DMS53 (cell line): Measurements from ENCODE around the gene GSE1.

Source experiments
- DNase-seq: peaks from one replicate; lab custom pipeline; 2025; lab: John Stamatoyannopoulos, UW

Gene GSE1

DNA sequence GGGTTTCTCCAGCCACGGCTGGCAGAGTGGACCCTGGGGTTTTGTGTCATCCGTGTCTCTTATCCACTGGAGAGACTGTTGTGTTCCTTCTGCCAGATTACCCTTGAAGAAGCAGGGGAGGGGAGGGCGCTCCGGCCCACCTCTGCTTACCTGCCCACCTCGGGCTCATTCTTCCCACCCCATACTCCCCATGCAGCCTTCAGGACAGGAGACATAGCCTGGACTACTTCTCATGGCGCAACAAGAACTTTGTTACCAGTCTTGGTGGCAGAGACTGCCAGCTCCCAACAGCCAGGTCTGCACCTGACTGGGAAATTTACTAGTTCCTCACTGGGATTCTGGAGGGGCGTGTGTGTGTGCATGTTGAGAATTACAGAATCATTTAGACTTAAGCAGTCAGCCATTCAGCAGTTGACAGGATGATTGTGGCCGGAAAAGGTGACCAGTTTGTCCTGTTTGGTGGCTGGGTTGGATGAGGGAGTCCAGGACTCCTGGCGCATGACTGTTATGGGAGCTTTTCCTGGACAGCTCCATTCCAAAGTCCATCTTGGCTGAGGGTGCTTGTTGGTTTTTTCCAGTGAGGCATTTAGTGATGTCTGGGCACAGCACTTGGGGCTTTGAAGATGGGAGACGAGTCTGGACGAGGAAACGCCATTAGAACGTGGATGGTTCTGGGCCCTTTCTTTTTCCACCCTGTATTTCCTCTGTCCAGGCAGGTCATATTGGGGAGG is 8.7 kb downstream of the GSE1 start:
- DNase-seq, result peak; percentile 79

DNA sequence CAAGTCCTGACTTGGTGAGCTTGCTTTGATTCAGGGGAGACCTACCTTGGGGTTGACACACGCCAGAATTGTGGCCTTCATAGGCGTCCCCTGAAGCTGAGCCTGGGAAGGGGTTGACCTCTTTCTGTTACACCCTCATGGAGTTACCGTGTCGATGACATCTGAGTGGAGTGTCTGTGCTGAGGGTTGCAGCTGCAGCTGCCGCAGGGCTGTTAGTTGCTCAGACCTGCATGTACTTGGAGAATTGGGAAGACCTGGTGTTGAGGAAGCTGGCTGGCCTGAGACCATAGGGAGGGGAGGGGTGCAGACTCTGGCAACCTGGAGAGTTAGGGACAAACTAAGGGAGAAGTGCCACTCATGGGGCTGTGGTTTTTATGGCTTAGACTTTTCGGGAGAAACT is 9.6 kb downstream of the GSE1 start:
- DNase-seq, result no peak

DNA sequence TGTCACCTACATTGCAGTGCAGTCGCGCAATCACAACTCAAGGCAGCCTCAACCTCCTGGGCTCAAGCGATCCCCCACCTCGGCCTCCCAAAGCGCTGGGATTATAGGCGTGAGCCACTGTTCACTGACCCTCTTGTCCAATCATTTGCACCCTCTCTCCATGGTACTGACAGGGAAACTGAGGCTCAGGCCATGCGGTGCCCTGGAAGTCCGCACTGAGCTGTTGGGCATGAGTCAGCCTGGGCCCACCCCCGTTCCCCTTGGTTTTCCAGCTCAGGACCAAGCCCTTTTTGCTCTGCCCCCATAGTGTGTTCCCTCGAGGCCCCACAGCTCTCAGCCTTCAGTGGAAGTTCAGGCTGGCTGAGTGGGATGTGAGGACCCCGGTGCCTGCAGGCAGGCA is 10.1 kb downstream of the GSE1 start:
- no peak for DNase-seq

DNA sequence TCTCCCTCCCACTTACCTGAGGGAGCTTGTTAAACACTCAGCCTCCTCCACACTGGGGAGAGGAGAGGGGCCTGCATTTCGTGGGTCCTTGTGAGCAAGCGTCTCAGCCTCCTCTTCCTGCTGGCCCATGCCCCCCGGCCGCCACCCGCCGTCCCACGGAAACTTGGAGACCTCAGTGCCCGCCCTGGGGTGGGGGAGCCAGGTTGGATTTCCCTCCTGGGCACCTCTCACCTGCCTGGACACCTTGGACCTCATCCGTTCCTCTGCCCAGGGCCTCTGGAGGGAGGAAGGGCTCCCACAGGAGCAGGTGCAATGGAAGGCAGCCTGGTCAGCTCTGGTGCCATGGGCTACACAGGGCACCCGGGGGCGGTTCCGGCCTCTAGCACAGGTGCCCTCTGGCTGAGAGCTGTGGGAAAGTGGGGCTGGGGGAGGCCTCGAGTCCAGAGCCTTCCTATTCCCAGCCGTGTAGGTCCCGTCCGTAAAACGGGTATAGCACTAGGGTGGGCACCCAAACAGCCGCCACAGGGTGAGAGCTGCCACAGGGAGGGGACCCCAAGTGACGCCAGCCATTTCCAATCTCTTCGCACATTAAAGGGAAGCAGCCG is 11.0 kb downstream of the GSE1 start:
- DNase-seq, result no peak

DNA sequence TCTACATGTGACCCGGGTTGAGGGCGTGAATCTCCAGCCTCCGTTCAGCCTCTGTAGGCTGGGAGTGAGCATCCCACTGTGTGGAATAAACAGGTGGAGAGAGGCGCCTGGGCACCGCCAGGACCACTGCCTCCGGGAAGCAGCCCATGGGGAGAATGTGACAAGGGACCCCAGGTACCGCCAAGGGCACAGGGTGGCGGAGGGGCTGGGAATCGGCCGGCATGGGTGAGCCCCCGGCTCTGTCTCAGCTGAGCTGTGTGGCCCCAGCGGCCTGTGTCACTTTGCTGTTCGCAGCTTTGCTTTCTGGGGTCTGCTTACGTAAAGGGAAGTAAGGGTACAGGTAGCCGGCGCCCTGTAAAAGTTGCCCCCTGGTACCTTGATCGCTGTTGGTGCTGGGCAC is 11.5 kb downstream of the GSE1 start:
- no peak for DNase-seq

DNA sequence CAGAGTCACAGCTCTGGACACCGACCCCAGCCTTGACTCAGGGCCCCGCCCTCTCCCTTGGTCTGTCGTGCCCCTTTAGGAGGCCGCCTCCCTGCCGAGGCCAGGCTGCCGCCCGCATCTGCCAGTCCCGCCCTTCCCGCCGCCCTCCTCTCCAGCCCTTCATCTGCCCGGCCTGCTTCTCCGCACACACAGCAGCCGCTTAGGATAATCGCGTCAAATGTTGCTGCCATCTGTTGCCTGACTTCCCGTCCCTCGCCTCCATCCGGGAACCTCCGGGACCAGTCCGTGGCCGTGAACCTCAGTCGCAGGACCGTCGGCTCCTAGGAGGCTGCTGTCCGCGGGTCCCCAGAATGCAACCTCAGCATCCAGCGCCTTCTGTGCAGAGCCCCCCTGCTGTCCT is 11.9 kb downstream of the GSE1 start:
- DNase-seq, result no peak

DNA sequence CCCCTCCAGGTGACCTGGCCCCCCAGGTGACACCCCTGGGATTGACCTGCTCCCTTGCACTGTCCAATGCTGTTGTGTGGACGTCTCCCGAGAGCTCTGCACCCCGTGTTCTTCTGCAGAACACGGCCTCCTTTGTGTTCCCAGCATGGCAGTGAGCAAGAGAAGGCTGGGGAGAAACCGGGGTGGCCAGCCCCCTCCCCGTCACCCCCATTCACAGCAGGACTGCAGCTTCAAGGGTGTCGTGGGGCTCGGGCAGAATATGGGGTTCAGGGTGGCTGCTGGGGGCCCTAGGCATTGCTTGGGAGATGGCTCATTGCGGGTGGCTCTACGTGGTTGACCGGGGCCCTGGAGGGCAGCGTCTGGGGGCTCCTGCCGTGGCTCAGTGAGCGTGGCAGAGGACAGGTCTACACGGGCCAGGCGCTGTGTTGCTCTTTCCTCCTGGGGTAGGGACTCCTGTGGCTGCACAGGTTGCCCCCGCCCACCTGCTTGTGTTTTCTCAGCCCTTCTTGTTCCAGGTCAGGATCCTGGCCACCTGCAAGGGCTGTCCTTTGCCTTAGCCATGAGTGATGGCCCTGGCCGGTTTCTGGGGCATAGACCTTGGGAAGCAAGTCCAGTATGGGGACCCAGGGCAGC is 12.5 kb downstream of the GSE1 start:
- DNase-seq, result no peak

DNA sequence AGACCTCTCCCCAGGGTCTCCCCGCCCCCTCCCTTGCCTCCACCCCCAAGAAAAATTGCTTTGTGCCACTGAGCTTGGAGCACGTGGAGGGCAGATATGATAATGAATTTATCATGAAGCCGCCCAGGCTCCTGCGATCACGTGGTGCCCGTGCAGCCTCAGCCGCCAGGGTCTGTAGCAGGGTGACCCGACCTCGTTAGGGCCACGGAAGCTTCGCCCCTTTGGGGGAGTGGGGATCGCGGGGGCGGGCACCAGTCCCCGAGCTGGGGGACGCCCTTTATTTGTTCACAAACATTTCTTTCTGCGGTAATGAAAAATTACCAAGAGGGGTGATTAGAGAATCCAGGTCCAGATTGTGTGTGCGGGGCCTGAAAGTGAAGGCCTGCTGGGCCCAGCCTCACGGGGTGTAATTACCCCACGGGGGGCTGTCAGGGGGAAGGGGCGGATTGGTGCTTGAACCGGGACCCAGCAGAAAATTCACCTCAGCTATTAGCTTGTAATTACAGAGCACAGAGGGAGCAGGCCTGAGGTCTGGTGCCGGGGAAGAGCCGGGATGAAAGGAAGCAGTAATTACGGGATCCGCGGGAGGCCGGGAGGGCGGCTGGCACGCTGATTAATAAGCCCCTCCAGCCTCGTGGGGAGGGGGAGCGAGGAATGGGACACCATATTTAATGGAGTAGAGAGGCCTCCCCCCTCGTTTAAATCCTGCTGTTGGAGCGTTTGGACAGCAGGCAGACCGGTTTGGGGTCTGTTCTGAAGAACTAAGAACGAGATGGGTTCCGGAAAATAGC is 13.3 kb downstream of the GSE1 start:
- DNase-seq, result peak; percentile 15

DNA sequence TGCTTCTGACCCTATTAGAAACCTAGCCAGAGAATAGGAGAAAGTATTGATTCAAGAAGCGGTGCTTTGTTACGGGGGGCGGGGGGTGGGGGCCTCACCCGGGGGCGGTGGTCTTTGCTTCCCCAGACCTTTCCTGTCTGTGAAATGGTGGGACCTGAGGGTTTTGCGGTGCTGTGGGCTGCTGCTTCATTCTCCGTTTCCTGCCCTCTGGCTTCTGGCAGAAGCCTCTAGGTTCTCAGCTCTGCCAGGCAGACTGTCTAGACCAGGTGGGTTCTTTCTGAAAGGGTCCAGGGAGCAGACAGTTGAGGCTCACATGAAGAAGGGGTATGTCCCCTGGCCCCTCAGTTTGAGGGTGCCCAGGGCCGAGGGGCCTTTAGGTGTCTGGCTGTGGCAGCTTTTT is 14.0 kb downstream of the GSE1 start:
- DNase-seq, result no peak

DNA sequence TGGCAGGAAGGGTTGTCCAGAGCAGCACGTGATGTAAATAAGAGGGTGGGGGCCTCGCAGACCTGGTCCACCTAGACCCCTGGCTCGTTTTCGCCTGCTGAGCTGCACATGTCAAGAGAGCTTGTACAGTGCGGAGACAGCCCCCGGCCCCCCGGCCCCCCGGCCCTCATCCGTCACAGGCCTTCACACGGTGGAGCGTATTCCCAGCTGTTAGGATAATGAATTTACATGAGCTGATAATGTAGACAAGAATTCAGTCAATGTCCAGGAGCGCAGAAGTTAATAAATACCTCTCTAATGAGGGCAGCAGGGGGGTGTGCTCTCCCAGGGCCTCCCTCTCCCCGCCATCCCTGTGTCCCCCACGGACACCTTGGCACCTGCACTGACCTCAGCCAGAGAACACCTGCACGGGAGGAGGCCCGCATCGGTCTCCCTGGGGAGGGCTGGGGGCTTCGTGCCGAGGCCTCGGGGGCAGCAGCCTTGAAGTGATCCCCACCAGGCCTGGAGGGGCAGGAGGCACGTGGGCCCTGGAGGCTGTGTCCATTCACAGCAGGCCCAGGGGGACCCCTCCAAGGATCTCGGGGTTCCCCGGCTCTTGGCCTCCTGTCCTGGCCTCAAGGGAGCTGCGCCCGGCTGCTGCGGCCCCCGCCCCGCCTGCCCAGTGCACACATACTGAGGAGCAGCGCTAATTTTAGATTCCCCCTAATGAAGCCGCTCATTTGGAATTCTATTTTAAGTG is 14.6 kb downstream of the GSE1 start:
- no peak for DNase-seq

DNA sequence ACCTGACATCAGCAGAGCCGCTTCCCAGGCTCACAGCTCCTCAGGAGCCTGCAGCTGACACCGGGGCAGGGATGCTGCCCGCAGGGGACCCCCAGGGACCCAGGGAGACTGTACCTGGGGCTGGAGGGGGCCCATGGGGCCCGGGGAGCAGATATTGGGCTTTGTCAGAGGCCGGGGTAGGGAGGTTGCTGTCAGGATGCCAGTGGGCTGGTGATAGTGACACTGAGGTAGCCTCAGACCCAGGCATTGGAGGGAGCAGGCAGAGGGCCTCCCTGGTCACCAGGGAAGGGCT is 15.1 kb downstream of the GSE1 start:
- no peak for DNase-seq

DNA sequence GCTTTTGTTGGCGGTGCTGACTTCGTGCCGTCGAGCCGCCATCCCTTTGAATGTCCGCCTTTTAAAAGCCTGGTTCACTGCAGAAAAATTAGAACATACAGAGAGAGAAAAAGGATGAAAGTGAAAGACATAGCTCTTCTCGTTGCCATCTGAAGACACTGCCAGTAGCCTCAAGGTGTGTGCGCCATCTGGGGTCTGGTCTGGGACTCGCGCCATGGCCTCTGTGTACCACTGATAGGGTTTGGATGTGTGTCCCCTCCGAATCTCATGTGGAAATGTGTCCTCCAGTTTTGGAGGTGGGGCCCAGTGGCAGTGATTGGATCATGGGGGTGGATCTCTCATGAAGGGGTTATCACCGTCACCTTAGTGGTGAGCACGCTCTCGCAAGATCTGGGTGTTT is 15.5 kb downstream of the GSE1 start:
- no peak for DNase-seq

DNA sequence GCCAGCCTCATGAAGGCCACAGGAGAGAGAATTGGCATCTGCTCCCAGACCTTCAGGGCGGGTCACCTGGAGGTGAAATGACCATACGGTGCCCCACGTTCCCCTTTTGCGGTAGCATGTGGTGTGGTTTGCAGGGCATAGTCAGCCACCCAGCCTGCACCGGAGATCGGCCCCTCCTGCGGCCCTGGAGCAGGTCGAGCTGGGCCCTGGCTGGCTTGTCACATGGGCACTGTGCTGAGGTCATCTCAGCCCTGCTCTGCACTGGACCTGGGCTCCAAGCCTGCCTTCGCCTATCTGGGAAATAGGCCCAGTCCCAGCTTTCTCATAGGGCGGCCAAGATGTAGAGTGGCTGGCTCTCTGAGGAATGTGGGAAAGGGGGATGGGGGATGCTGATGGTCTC is 16.2 kb downstream of the GSE1 start:
- DNase-seq, result no peak

DNA sequence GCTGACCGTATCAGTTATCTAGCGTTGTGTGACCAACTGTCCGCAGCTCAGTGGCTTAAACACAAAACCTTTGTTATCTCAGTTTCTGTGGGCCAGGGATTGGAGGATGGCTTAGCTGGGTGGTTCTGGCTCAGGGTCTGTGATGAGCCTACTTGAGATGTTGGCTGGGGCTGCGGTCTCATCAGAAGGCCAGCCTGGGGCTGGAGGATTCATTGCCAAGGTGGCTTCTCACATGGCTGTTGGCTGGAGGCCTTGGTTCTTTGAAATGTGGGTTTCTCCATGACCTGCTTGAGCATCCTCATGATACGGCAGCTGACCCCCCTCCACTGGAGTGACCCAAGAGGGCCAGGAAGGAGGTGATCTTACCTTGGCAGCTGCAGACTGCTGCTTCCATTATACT is 16.7 kb downstream of the GSE1 start:
- DNase-seq, result peak; percentile 23

DNA sequence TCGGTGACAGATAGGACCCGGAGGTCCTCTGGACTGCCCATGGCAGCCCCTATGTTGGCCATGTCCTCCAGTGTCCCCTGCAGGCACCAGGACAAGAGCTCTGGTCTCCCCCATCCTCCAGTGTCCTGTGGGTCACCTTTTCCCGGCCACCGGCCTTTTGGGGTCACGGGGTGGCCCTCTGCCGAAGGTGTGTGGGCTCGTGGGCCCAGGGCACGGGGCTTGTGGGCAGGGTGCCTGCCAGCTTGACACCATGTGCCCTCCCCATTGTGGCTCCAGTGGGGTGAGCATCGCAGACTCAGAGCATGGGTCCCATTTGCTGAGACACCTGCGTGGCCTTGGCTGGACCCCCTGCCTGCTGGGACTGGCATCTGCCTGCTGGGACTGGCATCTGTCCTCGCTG is 18.1 kb downstream of the GSE1 start:
- DNase-seq, result no peak

DNA sequence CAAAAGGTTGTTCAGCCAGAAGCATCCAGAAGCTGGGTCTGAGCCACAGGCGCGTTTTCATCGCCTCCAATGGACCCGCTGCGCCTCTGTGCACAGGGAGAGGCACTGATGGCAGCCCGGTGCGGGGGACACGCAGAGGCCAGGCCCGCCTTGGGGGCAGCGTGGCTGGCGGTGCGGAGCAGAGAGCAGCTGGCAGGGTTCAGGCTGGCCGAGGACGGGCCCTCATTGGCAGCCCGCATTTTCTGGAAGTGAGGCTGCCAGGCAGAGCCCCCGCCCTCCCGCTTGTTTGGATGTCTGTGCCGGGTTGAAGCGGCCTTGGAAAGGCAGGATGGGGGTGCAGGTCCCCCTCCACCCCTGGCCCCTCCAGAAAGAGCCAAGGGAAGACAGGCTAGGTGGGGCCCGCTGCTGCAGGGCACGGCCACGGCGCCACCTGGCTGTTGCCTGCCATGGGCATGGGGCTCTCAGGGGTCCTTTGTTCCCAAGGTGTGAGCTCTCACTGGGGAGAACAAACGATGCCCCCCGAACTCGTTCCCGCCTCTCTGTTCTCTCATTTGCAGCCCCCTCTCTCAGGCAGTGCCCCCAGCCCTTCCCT is 18.8 kb downstream of the GSE1 start:
- no peak for DNase-seq

DNA sequence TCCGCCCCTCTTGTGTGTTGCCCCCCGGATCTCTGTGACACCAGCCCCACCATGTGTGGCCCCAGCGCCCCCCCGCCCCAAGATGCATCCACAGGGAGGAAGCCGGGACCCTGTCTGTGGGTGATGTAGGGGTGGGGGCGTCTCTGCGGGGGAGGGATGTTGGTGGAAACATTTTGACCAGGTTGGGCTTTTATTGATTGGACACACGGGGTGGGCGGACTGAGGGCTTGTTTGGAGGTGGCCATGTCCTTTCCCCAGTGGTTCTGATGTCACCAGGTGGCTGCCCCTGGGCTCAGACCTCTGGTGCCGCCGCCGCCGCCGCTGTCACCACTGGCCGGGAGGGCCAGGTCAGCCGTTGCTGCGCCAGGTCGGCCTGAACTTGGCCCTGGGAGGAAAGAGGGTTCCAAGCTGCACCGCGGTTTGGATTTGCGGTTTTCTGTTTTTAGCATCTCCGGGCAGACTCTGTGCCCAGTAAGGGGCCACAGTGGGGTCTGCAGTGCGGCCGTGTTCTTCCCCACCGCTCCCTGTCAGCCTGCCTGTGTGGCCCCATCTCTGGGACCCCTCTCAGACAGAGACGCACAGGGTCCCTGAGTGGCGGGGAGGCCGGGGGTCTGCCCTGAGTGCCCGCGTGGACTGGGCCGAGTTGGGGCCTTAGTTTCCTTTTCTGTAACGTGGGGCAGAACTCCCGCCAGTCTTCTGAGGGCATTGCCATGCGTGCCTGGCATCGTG is 19.8 kb downstream of the GSE1 start:
- no peak for DNase-seq

DNA sequence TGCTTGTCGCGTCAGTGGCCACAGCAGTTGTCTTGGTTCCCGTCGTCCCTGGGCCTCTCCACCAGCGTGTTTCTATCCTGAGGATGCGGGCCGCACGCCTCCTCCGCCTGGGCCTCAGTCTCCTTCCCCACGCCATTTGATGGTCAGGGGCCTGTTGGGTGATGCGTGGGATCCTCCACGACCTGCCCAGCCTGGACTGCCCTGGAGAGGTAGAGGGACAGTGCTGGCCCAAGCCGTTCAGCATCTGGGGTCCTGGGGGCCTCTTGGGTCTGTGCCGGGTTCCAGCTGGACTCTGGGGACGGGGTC is 20.3 kb downstream of the GSE1 start:
- DNase-seq, result no peak

DNA sequence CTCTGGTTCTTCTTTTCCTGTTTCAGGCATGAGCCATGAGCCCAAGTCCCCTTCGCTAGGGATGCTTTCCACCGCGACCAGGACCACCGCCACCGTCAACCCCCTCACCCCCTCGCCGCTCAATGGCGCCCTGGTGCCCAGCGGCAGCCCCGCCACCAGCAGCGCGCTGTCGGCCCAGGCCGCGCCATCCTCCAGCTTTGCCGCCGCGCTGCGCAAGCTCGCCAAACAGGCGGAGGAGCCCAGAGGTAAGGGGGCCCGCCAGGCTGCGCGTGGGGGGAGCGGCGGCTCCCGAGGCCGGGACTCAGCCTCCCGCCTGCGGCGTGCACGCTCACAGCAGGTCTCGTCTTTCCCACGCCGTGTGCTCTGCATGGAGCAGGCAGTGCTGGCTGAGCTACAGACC is 20.8 kb downstream of the GSE1 start:
- DNase-seq, result no peak

DNA sequence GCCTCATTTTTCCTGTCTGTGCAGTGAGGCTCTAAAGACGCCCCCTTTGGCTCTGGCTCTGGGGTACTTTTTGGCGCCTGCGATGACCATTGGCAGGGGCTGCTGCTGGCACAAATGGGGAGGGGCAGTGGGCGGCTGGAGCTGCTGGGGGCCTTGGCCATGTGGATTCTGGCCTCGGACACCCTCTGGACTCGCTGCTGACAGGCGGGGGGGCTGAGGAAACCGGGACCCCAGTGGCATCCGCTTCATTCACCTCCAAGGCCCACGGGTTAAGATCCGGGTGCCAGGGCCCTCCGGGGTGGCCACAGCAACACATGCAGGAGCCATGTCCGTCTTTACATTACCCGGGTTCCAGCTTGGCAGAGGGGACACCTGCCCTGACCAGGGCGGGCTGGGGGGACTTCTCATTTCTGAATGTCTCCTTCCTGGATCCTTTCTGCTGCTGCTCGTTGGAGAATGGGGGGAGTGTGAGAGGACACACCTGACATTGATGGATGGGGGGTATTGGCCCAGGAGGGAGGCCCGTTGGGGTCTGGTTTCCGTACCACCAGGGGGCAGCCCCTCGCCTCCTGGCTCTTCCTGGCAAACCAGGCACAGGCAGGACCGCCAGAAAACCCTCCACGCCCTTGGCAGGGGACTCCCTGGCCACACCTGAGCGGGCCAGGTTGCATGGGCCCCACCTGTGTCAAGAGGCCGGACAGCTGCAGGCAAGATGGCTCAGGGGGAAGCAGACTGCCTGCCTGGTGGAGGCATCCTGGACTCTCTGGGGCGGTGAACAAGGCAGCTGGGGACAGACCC is 21.8 kb downstream of the GSE1 start:
- DNase-seq, result peak; percentile 53
